Large intestine (tissue), 3 donors: Measurements from ENCODE around the gene PLCL1. TPM values are rescaled to one million over a fixed set of nuclear protein-coding genes. Genes with fewer than 3 reads are reported as not detected.

Experiments
- DNase-seq, 2 donors: peaks; one replicate each; pipeline versions ENCODE4 v3.0.0 to v3.0.0-alpha.2; 2013
- H3K27ac ChIP-seq: one replicate; pipeline ENCODE4 v1.5.1; 2013; ENCODE audit warnings: low read length
- H3K27me3 ChIP-seq: 2 replicates; pipeline ENCODE4 v1.6.1; 2013; ENCODE audit warnings: low read length; ENCODE audit not compliant: control insufficient read depth, insufficient read depth
- H3K36me3 ChIP-seq: 2 replicates; pipeline ENCODE4 v1.6.1; 2013; ENCODE audit warnings: low read length; ENCODE audit not compliant: control insufficient read depth, insufficient read depth
- H3K4me1 ChIP-seq: one replicate; pipeline ENCODE4 v1.6.1; 2013; ENCODE audit warnings: low read length; ENCODE audit not compliant: control insufficient read depth, insufficient read depth
- H3K4me3 ChIP-seq: one replicate; pipeline ENCODE4 v1.5.1; 2013; ENCODE audit warnings: low read length
- H3K9me3 ChIP-seq: one replicate; pipeline ENCODE4 v1.6.1; 2013; ENCODE audit warnings: mild to moderate bottlenecking, low read depth, low read length, moderate library complexity; ENCODE audit not compliant: control insufficient read depth
- WGBS: methylation state at CpG from one replicate; pipeline ENCODE4 v1.1.5; 2013; ENCODE audit warnings: low lambda C conversion rate; ENCODE audit not compliant: insufficient coverage; 5-methylcytosine and 5-hydroxymethylcytosine counted together
- polyA plus RNA-seq: library from polyadenylated mRNA; unstranded; fragments of 120-200 nt; gene quantifications from one replicate; pipeline ENCODE4 v1.2.1, GENCODE V29; 2013

PLCL1 gene
- polyA plus RNA-seq, 1 donor: 3.3 TPM

GRCh38 chr2:198100346-198100745 is 296.0 kb downstream of the PLCL1 start:
- Histone ChIP-seq H3K4me1 (no peaks in the 10 kb centered on the region), H3K36me3 (no peaks in the 10 kb centered on the region), H3K27ac (no peak overlapping the region), H3K27me3 (no peaks in the 10 kb centered on the region), H3K4me3 (no peak overlapping the region), H3K9me3 (no peaks in the 10 kb centered on the region)
- no peak for DNase-seq
- WGBS: no CpG with 5 or more reads among the region's 1 CpG

DNA sequence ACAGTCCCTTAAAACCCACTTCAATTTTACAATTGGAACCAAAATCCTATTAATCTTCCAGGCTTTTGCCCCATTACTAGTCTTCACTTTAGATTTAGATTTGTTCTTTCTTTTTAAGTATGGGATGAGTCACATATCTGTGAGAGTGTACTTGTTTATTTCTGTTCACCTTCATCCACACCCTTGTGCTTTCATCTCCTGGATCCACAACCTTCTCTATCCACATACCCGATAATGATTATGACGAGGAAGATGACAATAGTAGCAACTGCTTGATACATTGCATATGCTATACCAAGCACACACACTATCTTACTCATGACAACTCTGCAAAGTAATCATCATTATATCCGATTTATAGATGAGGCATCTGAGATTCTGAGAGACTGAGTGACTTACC is 297.3 kb downstream of the PLCL1 start:
- Histone ChIP-seq H3K27me3 (no peaks in the 10 kb centered on the region), H3K4me3 (no peak overlapping the region), H3K36me3 (no peaks in the 10 kb centered on the region), H3K27ac (no peak overlapping the region), H3K4me1 (no peaks in the 10 kb centered on the region), H3K9me3 (no peaks in the 10 kb centered on the region)
- no peak for DNase-seq
- WGBS: no CpG with 5 or more reads among the region's 3 CpGs

DNA sequence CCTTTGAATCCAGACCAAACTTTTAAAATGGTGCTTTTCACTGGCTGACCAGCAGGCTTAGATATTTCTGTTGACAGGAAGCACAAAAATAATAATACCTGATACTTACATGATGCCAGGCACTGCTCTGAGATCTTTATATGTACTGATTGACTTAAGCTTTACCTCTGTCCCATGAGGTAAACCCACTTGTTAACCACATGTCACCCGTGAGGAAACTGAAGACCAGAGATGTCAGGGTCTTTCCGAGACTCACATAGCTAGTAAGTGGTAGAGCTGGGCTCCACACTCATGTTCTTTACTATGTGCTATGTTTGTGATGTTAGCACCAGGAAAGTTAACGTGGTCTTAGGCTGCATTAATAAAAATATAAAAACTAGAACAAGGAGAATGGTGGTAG is 297.7 kb downstream of the PLCL1 start:
- Histone ChIP-seq H3K4me3 (no peak overlapping the region), H3K27ac (no peak overlapping the region), H3K4me1 (no peaks in the 10 kb centered on the region), H3K36me3 (no peaks in the 10 kb centered on the region), H3K9me3 (no peaks in the 10 kb centered on the region), H3K27me3 (no peaks in the 10 kb centered on the region)
- DNase-seq: no peak
- 86% methylated on average over 2 of the region's 3 CpGs for WGBS

- Histone ChIP-seq H3K4me3 (no peak overlapping the region), H3K9me3 (no peaks in the 10 kb centered on the region), H3K36me3 (no peaks in the 10 kb centered on the region), H3K27me3 (no peaks in the 10 kb centered on the region), H3K27ac (no peak overlapping the region), H3K4me1 (no peaks in the 10 kb centered on the region)
- WGBS: no CpG with 5 or more reads among the region's 2 CpGs
- DNase-seq: no peak
These were observed 298.5 kb downstream of the PLCL1 start for GRCh38 chr2:198102856-198103255.

DNA sequence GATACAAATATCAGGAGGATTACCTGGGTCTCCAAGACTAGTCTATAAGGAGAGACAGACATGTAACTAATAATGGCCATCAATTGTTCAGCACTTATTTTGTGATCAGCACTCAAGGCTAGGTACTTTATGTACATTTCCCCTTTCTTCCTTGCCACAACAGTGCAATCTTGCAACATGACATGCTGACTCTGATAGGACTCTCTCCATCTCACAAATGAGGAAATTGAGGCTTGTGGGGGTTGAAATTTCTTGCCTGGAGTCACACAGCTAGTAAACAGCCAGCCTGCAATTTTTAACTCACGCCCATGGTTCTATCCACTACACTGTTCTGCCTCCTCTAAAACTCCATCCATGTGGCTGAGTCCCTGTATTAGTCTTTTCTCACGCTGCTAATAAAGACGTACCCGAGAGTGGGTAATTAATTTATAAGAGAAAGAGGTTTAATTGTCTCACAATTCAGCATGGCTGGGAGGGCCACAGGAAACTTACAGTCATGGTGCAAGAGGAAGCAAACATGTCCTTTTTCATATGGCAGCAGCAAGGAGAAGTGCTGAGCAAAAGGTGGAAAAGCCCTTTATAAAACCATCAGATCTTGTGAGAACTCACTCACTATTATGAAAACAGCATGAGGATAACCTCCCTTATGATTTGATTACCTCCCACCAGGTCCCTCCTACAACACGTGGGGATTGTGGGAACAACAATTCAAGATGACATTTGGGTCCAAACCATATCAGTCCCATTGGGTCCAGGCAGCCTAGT is 302.4 kb downstream of the PLCL1 start:
- H3K27ac ChIP-seq: no peak overlapping the region
- WGBS: 100% methylated on average over 3 of the region's 5 CpGs

GRCh38 chr2:198113316-198113715 is 308.9 kb downstream of the PLCL1 start:
- no peak for DNase-seq
- Histone ChIP-seq H3K36me3 (no peaks in the 10 kb centered on the region), H3K4me1 (no peaks in the 10 kb centered on the region), H3K27me3 (no peaks in the 10 kb centered on the region), H3K9me3 (no peaks in the 10 kb centered on the region), H3K27ac (no peak overlapping the region), H3K4me3 (no peak overlapping the region)
- WGBS: 59% methylated on average over 2 of the region's 2 CpGs

More for the DNA sequence above, 302.4 kb downstream of the PLCL1 start:
- H3K4me1 ChIP-seq: no peaks in the 10 kb centered on the region
- DNase-seq: no peak
- no peaks in the 10 kb centered on the region for H3K9me3 ChIP-seq
- no peaks in the 10 kb centered on the region for H3K27me3 ChIP-seq
- H3K4me3 ChIP-seq: no peak overlapping the region
- H3K36me3 ChIP-seq: no peaks in the 10 kb centered on the region

DNA sequence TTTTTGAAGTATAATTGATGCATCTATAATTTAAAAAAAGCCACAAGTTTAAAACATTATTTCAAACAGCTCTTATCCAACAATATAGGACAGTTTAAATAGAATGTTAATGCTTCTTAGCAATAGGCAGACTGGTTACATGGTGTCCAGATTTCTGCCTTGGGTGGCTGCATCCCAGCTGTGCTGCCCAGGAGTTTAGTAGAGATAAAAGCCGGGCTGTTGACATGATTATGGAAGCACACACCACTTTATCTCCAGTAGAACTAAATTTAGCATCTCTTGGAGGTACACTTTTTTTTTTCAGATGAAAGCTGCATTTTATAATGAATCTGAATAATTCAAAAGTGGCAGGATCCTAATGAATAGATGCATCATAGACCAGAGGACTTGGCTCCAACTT is 309.7 kb downstream of the PLCL1 start:
- Histone ChIP-seq H3K27me3 (no peaks in the 10 kb centered on the region), H3K4me1 (no peaks in the 10 kb centered on the region), H3K9me3 (no peaks in the 10 kb centered on the region), H3K36me3 (no peaks in the 10 kb centered on the region), H3K4me3 (no peak overlapping the region), H3K27ac (no peak overlapping the region)
- WGBS: no CpG with 5 or more reads among the region's 1 CpG
- DNase-seq: no peak

DNA sequence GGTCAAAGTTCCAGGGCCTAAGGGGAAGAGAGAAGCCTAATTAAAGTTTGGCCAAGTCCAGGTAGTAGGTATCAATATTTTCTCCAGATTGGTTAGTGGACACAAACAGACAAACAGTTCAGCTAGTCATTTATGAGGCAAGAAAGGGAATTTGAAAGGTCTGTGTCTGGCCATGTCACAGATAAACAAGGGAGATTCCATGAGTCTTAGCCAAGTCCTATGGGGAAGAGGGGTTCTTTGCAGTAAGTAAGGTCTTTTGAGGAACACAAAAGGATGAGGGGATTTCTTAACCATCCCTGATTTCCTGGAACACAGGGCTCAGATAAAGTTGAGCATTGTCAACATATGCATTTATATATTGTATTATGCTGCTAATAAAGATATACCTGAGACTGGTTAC is 310.8 kb downstream of the PLCL1 start:
- Histone ChIP-seq H3K27ac (no peak overlapping the region), H3K4me3 (no peak overlapping the region), H3K4me1 (no peaks in the 10 kb centered on the region), H3K36me3 (no peaks in the 10 kb centered on the region), H3K9me3 (no peaks in the 10 kb centered on the region), H3K27me3 (no peaks in the 10 kb centered on the region)
- DNase-seq: no peak

GRCh38 chr2:198116756-198117155 is 312.4 kb downstream of the PLCL1 start:
- Histone ChIP-seq H3K27me3 (no peaks in the 10 kb centered on the region), H3K9me3 (no peaks in the 10 kb centered on the region), H3K4me1 (no peaks in the 10 kb centered on the region), H3K36me3 (no peaks in the 10 kb centered on the region), H3K4me3 (no peak overlapping the region), H3K27ac (no peak overlapping the region)
- peak in 1 of 2 donors; percentile 3 for DNase-seq
- 50% methylated on average over 1 of the region's 1 CpG for WGBS

- Histone ChIP-seq H3K4me3 (no peak overlapping the region), H3K9me3 (no peaks in the 10 kb centered on the region), H3K4me1 (no peaks in the 10 kb centered on the region), H3K36me3 (no peaks in the 10 kb centered on the region), H3K27ac (no peak overlapping the region), H3K27me3 (no peaks in the 10 kb centered on the region)
- WGBS: 67% methylated on average over 1 of the region's 4 CpGs
- DNase-seq: no peak
These were observed 313.1 kb downstream of the PLCL1 start for GRCh38 chr2:198117406-198118041.

DNA sequence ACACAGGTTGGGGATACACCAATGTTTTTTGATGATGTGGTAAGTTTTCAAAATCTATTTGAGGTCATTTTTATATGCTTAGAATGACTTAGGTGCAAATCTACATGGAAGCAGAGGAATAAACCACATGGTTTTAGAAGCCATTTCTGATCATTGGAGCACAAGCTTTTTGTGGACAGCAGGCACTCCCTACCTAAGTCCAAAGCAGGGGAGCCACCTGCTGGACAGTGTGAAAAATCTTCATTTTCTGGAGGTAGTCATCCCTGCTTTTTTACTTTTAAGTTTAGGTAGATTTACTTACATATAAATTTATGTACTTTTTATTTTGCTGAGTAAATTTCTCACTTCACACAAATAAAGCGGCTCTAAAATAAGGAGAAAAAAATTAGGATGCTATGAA is 323.2 kb downstream of the PLCL1 start:
- no peak overlapping the region for H3K27ac ChIP-seq
- H3K36me3 ChIP-seq: no peaks in the 10 kb centered on the region
- DNase-seq: peak in 1 of 2 donors; percentile 8
- WGBS: 33% methylated on average over 1 of the region's 1 CpG
- no peaks in the 10 kb centered on the region for H3K4me1 ChIP-seq
- peaks cover 4% of the 10 kb centered on the region for H3K27me3 ChIP-seq
- no peaks in the 10 kb centered on the region for H3K9me3 ChIP-seq
- no peak overlapping the region for H3K4me3 ChIP-seq
